SU-DHL-6 (cell line): Measurements from ENCODE around the gene SMIM7.

ENCODE experiments used
- H2AFZ ChIP-seq: fragments of 200-600 bp; sonication (generic); 2 replicates; pipeline ENCODE4 v1.6.1; 2014; ENCODE audit warnings: low read depth, mild to moderate bottlenecking, moderate library complexity, mixed read lengths, antibody characterized with exemption, low read length; ENCODE audit not compliant: severe bottlenecking
- H3F3A ChIP-seq: fragments of 200-600 bp; shearing (Covaris generic); 2 replicates; pipeline ENCODE4 v1.6.0; 2016; ENCODE audit warnings: antibody characterized with exemption, mild to moderate bottlenecking; ENCODE audit not compliant: insufficient read depth
- H3K27ac ChIP-seq: fragments of 200-600 bp; sonication (generic); 2 replicates; pipeline ENCODE4 v1.5.1; 2016; ENCODE audit warnings: low read depth, mild to moderate bottlenecking, low read length, moderate library complexity, mixed read lengths
- H3K27me3 ChIP-seq: fragments of 200-600 bp; sonication (generic), shearing (Covaris generic); 2 replicates; pipeline ENCODE4 v1.6.0; 2014; ENCODE audit warnings: mild to moderate bottlenecking, low read length
- H3K36me3 ChIP-seq: fragments of 200-600 bp; sonication (generic); 2 replicates; pipeline ENCODE4 v1.6.1; 2014; ENCODE audit warnings: mild to moderate bottlenecking, low read length, mixed read lengths
- H3K4me2 ChIP-seq: fragments of 300-600, 200-600 bp; shearing (Covaris generic), sonication (generic); 2 replicates; pipeline ENCODE4 v1.6.0; 2014; ENCODE audit warnings: low read length, low read depth, mild to moderate bottlenecking; ENCODE audit not compliant: poor library complexity, severe bottlenecking
- H3K4me3 ChIP-seq: fragments of 200-600 bp; sonication (generic); 2 replicates; pipeline ENCODE4 v1.5.1; 2014; ENCODE audit warnings: antibody characterized with exemption, low read length, mild to moderate bottlenecking, mixed read lengths; ENCODE audit not compliant: insufficient read depth, poor library complexity, severe bottlenecking
- H3K79me2 ChIP-seq: fragments of 200-600 bp; sonication (generic); 2 replicates; pipeline ENCODE4 v1.6.1; 2014; ENCODE audit warnings: mild to moderate bottlenecking, low read length, moderate library complexity; ENCODE audit not compliant: insufficient read depth
- H3K9ac ChIP-seq: fragments of 200-600 bp; sonication (generic); 2 replicates; pipeline ENCODE4 v1.7.0; 2014; ENCODE audit warnings: mild to moderate bottlenecking, low read length
- H3K9me2 ChIP-seq: fragments of 200-600 bp; sonication (generic); replicated peaks from 2 replicates; pipeline ENCODE4 v1.6.1; 2014; ENCODE audit warnings: low read length; ENCODE audit not compliant: insufficient read depth
- H3K9me3 ChIP-seq: fragments of 200-600 bp; sonication (generic); 2 replicates; pipeline ENCODE4 v1.6.1; 2014; ENCODE audit warnings: low read length, mixed read lengths; ENCODE audit not compliant: insufficient read depth
- H4K20me1 ChIP-seq: fragments of 200-600 bp; sonication (generic); 2 replicates; pipeline ENCODE4 v1.6.1; 2014; ENCODE audit warnings: low read depth, mild to moderate bottlenecking, antibody characterized with exemption, low read length, moderate library complexity, mixed read lengths
- EZH2phosphoT487 ChIP-seq: fragments of 200-600 bp; sonication (generic), shearing (Covaris generic); conservative IDR thresholded peaks from 2 replicates; pipeline ENCODE4 v1.6.1; 2018; ENCODE audit warnings: mild to moderate bottlenecking, antibody characterized with exemption, low read length, moderate library complexity, mixed read lengths
- TF ChIP-seq, protein P1 (sequence below): fragments of 200-600 bp; sonication (generic); IDR thresholded peaks from one replicate; pipeline ENCODE4 v1.5.1; 2017; ENCODE audit warnings: antibody characterized with exemption, mild to moderate bottlenecking, low read length, moderate library complexity; ENCODE audit not compliant: insufficient read depth, poor library complexity, severe bottlenecking

SMIM7 gene

DNA sequence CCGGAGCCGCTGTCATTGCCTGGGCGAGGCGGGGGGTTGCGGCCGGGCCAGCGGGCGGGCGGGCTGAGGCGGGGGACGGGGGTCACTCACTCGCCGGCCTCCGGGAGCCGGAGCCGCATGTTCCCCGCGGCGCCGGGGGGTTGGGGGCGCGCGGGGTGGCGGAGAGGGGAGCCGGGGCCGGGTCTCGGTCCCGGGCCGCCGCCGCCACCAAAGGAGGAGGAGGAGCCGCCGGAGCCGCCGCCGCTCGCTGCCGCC lies 32.1 kb downstream of the SMIM7 start:
- peak overlapping the region; percentile 91 for H3K4me3 ChIP-seq
- H3K36me3 ChIP-seq, result no peaks in the 10 kb centered on the region
- peaks cover 51% of the 10 kb centered on the region for H3K79me2 ChIP-seq
- H3K4me2 ChIP-seq, result peak overlapping the region; percentile 87
- peaks cover 7% of the 10 kb centered on the region; the same call in 1 of the 2 replicates for H4K20me1 ChIP-seq
- no peaks in the 10 kb centered on the region for H3K27me3 ChIP-seq
- peak overlapping the region; percentile 92 for H3K9ac ChIP-seq
- no peaks in the 10 kb centered on the region for H3K9me3 ChIP-seq
- H3K9me2 ChIP-seq, result no peaks in the 10 kb centered on the region
- peak overlapping the region; percentile 37; the same call in 1 of the 2 replicates for H3K27ac ChIP-seq
- peaks cover 28% of the 10 kb centered on the region for H3F3A ChIP-seq
- TF ChIP-seq, protein P1, sequence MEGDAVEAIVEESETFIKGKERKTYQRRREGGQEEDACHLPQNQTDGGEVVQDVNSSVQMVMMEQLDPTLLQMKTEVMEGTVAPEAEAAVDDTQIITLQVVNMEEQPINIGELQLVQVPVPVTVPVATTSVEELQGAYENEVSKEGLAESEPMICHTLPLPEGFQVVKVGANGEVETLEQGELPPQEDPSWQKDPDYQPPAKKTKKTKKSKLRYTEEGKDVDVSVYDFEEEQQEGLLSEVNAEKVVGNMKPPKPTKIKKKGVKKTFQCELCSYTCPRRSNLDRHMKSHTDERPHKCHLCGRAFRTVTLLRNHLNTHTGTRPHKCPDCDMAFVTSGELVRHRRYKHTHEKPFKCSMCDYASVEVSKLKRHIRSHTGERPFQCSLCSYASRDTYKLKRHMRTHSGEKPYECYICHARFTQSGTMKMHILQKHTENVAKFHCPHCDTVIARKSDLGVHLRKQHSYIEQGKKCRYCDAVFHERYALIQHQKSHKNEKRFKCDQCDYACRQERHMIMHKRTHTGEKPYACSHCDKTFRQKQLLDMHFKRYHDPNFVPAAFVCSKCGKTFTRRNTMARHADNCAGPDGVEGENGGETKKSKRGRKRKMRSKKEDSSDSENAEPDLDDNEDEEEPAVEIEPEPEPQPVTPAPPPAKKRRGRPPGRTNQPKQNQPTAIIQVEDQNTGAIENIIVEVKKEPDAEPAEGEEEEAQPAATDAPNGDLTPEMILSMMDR, result no peak
- TF ChIP-seq EZH2phosphoT487, result no peak
- H2AFZ ChIP-seq, result no peak overlapping the region

DNA sequence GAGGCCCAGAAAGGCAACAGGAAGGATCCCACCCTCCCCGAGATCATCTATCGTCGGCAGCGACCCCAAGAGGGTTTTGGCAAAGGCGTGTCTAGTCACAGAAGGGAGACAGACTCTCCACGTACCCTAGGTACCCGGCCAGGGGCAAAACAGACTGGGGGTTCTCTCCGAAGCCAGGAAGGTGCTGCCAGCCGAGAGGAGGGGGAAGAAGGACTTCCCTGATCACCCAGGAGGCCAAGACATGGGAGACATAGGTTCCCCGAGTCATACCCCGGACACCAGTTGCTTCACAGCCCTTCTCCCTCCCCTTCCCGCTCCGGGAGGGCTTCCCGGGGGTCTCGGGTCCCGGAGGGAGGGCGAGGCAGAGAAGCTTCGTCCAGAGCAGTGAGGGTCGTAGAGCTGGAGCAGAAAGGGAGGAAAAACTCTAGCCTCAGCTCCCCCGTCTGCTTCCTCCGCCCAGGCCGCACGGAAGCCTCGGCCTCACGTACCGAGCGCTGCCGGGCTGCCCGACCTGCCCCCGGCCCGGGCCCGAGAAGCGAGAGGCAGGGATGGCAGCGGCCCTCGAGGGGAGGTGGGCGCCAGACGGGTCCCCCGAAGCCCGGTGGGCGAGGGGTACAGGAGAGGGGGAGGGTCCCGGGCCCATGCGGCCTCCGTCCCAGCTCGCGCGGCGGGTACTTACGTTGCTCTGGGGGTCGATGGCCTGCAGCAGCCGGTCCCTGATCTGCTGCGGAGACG lies 32.6 kb downstream of the SMIM7 start:
- no peak for TF ChIP-seq EZH2phosphoT487
- TF ChIP-seq, protein P1, result no peak
- no peaks in the 10 kb centered on the region for H3K9me2 ChIP-seq
- no peaks in the 10 kb centered on the region for H3K27me3 ChIP-seq
- peak overlapping the region; percentile 87 for H3K4me2 ChIP-seq
- peaks cover 7% of the 10 kb centered on the region; the same call in 1 of the 2 replicates for H4K20me1 ChIP-seq
- no peaks in the 10 kb centered on the region for H3K9me3 ChIP-seq
- peak overlapping the region; percentile 92 for H3K9ac ChIP-seq
- peak overlapping the region; percentile 91 for H3K4me3 ChIP-seq
- no peak overlapping the region for H2AFZ ChIP-seq
- H3K27ac ChIP-seq, result peak overlapping the region; percentile 37; the same call in 1 of the 2 replicates
- H3K79me2 ChIP-seq, result peaks cover 56% of the 10 kb centered on the region
- H3K36me3 ChIP-seq, result no peaks in the 10 kb centered on the region
- peaks cover 28% of the 10 kb centered on the region for H3F3A ChIP-seq

DNA sequence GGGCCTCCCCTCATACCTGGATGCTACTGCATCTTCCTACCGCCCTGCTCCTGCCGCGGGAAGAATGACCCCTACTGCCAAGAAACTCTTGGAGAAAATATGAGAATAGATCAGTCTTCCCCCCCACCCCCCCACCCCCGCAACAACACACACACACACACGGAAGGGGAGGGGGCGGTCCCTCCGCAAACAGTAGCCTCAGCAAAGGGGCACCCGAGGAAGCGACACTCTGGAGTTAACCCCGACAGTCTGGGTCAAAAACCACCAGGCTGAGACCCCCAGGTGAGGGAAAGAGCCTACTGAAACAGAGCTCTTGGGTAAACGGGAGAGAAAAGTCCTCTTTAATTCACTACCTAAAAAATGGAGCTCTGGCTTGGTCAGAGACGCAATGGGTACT lies 33.1 kb downstream of the SMIM7 start:
- no peak overlapping the region for H2AFZ ChIP-seq
- peaks cover 28% of the 10 kb centered on the region for H3F3A ChIP-seq
- H3K36me3 ChIP-seq, result no peaks in the 10 kb centered on the region
- H3K9me2 ChIP-seq, result no peaks in the 10 kb centered on the region
- H4K20me1 ChIP-seq, result peaks cover 7% of the 10 kb centered on the region; the same call in 1 of the 2 replicates
- peak overlapping the region; percentile 92 for H3K9ac ChIP-seq
- TF ChIP-seq, protein P1, result no peak
- TF ChIP-seq EZH2phosphoT487, result no peak
- H3K79me2 ChIP-seq, result peaks cover 61% of the 10 kb centered on the region
- peak overlapping the region; percentile 37 for H3K27ac ChIP-seq
- peak overlapping the region; percentile 91 for H3K4me3 ChIP-seq
- H3K4me2 ChIP-seq, result peak overlapping the region; percentile 87
- H3K27me3 ChIP-seq, result no peaks in the 10 kb centered on the region
- no peaks in the 10 kb centered on the region for H3K9me3 ChIP-seq
